GM21515 (cell line): ENCODE measurements around the gene CCT8.

ENCODE experiments used
- ATAC-seq: cut with Tn5 transposase; IDR thresholded peaks from one replicate; pipeline ENCODE4 v1.9.1; 2021; ENCODE audit not compliant: unreplicated experiment

The CCT8 gene, protein sequence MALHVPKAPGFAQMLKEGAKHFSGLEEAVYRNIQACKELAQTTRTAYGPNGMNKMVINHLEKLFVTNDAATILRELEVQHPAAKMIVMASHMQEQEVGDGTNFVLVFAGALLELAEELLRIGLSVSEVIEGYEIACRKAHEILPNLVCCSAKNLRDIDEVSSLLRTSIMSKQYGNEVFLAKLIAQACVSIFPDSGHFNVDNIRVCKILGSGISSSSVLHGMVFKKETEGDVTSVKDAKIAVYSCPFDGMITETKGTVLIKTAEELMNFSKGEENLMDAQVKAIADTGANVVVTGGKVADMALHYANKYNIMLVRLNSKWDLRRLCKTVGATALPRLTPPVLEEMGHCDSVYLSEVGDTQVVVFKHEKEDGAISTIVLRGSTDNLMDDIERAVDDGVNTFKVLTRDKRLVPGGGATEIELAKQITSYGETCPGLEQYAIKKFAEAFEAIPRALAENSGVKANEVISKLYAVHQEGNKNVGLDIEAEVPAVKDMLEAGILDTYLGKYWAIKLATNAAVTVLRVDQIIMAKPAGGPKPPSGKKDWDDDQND

DNA sequence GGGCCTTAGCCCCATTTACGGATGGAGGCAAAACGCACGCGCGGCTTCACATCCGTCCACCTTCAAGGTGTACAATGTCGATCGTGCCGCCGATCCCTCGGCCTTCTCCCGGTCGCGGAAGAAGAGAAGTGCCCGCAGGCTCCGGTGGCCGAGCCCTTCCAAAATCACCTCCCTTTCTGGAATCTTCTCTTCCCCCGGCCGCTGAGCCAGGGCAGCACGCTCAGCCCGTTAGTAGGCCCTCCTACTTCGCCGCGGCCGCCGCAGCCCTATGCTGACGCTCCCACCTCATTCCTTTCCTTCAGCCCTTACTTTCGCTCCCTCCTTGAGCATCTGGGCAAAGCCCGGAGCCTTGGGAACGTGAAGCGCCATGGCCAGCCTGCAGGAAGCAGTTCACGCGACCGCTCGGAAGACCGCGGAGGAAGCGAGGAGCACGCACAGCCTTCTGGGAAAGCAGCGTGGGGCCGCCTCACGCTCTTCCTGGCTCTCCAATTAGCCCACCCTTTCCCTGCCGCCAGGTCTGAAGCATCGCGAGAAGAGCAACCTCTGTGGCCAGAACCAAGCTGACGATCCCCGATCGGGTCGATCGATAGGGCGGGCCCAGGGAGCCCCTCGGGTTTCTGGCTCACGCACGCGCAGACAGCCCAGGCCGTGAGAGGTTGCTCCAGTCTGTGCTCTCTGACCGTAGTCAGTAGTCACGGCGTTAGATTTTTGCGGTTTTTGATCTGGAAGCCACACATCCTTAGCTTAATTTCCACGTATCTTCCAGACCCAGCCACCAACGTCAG is at the start of gene CCT8:
Gene CCT8 (minus strand): TSS at position 427 of the 785 bp plus-strand sequence. CDS start 58 bp downstream, at position 369.
- ATAC-seq: peak; percentile 90

GRCh38 chr21:29121759-29122158 is 48.3 kb upstream of the CCT8 start:
- ATAC-seq: peak; percentile 72

GRCh38 chr21:29117372-29117955 is 44.0 kb upstream of the CCT8 start:
- ATAC-seq: no peak

DNA sequence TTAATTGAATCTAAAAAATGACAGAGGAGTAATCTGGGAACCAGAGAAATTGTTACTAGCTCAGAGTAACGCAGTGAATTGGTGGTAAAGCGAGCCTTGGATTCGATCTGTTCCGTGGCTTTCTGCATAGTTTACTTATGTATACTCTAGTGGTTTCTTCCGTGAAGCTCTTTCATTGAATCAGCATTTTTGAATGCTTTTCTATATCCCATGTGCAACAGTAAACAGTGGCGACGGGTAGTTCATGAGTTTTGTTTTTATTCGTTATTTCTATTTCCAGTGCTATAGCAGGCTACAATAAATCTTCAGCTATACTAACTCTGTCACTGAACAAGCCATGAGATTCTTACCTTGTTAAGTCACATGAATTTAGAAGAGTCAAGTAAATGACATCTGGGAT is 42.5 kb upstream of the CCT8 start:
- ATAC-seq: no peak

DNA sequence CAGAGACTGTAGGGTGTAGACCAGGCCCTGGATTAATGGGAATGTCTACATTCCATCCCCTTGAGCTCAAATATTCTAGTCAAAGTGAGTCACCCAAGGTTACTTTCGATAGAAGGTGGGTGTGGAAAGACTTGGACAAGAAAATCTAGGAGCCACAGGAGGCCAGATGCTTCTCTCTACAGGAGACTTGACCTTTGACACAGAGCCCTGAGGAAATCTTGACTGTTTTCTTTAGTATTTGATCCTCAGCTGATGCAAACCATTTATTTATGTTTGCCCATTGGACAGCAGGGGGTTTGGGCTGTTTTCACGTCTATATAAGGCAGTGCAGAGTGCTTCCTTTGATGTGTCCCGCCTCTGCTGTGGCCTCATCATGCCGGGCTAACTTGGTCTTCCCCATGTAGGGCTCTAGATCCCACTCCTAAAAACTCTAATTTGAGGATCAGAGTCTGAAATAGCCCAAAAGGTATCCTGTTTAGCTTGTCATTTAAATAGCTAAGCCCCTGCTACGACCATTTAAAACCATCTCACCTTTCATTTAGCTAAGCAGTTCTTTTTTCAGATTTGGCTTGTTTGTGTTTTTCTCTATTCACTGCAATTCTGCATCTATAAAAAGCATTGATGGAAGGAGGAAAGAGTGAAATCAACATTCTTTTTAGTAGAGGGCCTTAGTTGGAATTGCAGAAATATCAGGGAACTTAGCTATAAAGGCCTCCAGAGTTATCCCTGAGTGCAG is 41.5 kb upstream of the CCT8 start:
- no peak for ATAC-seq

DNA sequence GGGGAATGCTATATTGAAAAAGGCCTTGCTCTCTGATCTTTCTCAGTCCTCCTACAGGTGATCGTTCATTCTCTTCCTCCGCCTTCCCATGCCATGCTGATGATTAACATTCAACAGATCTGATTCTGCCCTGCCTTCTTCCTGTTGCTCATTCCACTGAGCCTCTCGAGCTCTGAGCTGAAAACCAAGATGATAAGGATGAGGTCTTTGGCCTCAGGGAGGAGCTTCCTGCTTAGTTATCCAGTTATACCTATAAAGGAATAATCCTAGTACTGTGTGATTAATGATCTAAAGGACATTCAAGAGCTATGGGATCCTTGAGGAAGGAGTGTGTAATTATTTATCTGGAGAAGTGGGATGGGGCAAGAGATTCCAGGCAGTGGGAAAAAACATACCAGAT is 31.8 kb upstream of the CCT8 start:
- no peak for ATAC-seq

GRCh38 chr21:29104239-29104708 is 30.8 kb upstream of the CCT8 start:
- no peak for ATAC-seq

DNA sequence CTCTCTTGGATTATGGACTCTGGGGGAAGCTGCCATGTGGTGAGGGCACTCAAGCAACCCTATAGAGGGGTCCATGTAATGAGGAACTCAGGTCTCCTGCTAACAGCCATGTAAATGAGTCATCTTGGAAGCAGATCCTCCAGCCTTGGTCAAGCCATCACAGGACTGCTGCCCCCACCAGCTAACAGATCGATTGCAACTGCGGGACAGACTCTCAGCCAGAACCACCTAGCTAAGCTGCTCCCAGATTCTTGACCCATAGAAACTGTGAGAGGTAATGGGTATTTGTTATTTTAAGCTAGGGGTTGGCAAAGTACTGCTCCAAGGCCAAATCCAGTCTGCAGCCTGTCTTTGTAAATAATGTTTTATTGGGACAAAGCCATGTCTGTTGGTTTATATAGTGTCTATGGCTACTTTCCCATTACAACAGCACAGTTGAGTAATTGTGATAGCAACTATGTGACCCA is 29.4 kb upstream of the CCT8 start:
- no peak for ATAC-seq

GRCh38 chr21:29098156-29098555 is 24.7 kb upstream of the CCT8 start:
- ATAC-seq: no peak

DNA sequence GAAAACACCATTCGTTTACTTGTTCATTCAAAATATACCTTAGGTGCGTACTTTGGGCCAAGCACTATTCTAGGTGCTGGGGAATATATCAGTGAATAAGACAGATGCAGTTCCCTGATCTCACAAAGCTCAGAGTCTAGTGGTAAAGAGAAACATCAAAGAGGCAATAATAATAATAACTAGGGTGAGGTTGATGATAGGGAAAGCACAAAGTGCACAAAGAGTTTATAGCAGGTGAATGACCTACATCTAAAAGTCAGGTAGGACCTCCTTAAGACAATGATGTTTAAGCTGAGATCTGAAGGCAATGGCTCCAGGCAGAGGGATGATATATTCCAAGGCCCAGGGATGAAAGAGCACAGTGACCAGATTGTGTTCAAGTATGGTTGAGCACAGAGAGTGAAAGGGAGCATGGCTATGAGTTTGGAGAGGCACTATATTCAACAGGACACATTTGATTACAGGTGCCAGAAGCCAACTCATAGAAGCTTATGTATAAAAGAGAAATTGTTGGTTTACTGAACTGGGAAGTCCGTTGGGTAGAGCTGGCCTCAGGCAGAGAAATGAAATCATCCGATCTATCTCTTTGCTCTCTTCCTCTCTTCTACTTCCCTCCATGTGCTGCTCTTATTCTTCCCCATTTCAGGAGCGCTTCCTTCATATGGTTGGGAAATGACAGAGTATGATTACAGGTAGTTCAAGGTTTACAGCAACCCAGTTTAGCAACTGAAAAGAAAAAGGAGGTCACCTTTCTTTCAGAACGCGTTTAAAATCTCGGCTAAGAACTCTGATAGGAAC is 23.0 kb upstream of the CCT8 start:
- no peak for ATAC-seq

GRCh38 chr21:29092102-29092959 is 18.9 kb upstream of the CCT8 start:
- ATAC-seq: no peak

- ATAC-seq: no peak
These were observed 17.6 kb upstream of the CCT8 start for GRCh38 chr21:29091033-29091432.

- ATAC-seq: no peak
These were observed 11.8 kb upstream of the CCT8 start for GRCh38 chr21:29085106-29085752.

GRCh38 chr21:29084372-29084771 is 10.9 kb upstream of the CCT8 start:
- no peak for ATAC-seq

GRCh38 chr21:29083306-29083705 is 9.9 kb upstream of the CCT8 start:
- no peak for ATAC-seq

DNA sequence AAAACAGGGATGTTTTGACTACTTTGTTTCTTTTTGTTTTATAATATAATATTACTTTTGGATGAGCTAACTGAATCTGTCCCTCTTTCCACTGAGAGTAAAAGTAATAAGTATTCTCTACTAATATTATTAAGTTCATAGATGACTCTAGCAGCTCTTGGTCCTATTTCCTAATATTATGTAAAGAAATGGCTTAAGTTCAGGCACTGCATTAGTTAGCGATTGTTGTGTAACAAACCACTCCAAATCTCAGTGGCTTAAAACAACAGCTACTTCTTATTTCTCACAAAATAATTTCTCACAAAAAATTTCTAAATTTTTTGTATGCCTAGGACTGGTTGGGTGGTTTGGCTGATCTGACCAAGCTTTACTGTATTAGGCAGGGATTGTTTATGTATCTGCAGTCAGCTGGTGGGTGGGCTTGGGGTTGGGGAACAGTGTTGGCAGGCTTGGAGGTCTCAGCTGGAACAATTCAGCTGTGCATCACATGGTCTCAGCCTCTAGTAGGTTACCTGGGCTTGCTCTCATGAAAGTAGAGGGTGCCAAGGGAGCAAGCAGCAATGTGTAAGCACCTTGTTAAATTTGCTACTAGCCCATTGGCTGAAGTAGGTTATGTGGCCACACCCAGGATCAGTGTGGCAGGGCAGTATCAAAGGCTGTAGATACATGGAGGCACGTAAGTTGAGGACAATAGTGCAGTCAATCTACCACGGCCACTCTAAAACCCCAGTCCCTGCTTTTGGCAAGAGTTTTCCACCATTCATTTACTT is 8.8 kb upstream of the CCT8 start:
- ATAC-seq: no peak

DNA sequence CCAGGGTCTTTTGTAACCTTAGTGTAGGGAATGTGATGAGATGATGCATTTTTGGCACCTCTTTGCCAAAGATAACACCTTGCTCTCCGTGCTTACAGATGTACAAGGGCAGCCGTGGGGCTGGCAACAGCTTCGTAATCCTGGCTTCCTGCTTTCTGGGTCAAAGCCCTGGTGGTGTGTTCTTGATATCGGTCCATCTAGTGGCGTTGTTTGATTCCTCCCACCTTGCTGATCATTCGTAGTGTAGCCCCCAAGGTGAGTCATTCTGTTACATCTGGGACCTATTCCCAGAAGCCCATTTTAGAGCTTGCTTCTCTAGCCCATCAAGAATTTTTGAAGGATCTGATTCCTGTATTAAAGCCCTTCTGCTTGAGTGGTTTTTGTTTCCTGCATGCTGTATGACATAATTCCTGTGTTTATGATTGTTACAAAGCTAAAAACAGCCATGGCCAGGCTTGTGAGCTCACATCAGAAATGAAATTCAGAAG is 7.0 kb upstream of the CCT8 start:
- no peak for ATAC-seq
